K562 (cell line): ENCODE measurements around the gene CYB5B. TPM values are rescaled to one million over a fixed set of nuclear protein-coding genes. Genes with fewer than 3 reads are reported as not detected.

Source experiments
- DDX20 ChIP-seq: fragments of 450-650 bp; IDR thresholded peaks from 2 replicates; pipeline ENCODE4 v1.6.1; 2016; ENCODE audit warnings: missing genetic modification characterization, low read depth, mild to moderate bottlenecking, missing compliant biosample characterization, moderate library complexity
- FOXM1 ChIP-seq, 2 experiments: fragments of 450-650 bp in 1 of 2; sonication (generic) in 1 of 2; formaldehyde crosslinking in 1 of 2; IDR thresholded peaks; 2 replicates each; pipeline versions ENCODE4 v1.6.1 to v1.9.0; 2017 to 2022; ENCODE audit warnings: low read depth in 2 of 2, mild to moderate bottlenecking in 2 of 2, missing genetic modification reagents in 1 of 2, moderate library complexity in 1 of 2
- GABPA ChIP-seq: fragments of 200-800 bp; sonication (Bioruptor generic); conservative IDR thresholded peaks from 2 replicates; pipeline ENCODE4 v1.6.1; 2016; ENCODE audit warnings: low read depth, missing genetic modification characterization, missing compliant biosample characterization
- ID3 ChIP-seq, 2 experiments: fragments of 250-450 bp in 1 of 2; fragments of 450-650 bp in 1 of 2; sonication (Bioruptor Pico) in 1 of 2; IDR thresholded peaks; 2 replicates each; pipeline versions ENCODE4 v1.6.1 to v1.8.0; 2016 to 2021; ENCODE audit warnings: mild to moderate bottlenecking in 2 of 2, moderate library complexity in 2 of 2, missing compliant biosample characterization in 1 of 2, missing genetic modification characterization in 1 of 2
- JUND ChIP-seq, 2 experiments: IDR thresholded peaks; 2 replicates in 1 of 2; 3 replicates in 1 of 2; pipeline ENCODE4 v1.6.1; 2011; ENCODE audit warnings: borderline replicate concordance in 2 of 2, low read depth in 2 of 2, low read length in 2 of 2, improper control_type of control experiment in 1 of 2, missing biosample characterization in 1 of 2, missing genetic modification characterization in 1 of 2, missing genetic modification reagents in 1 of 2
- MAFG ChIP-seq: fragments of 450-650 bp; conservative IDR thresholded peaks from 2 replicates; pipeline ENCODE4 v1.6.1; 2016; ENCODE audit warnings: missing genetic modification characterization, missing compliant biosample characterization
- MTA3 ChIP-seq: fragments of 450-650 bp; formaldehyde crosslinking; IDR thresholded peaks from 2 replicates; pipeline ENCODE4 v1.6.1; 2017; ENCODE audit warnings: mild to moderate bottlenecking, borderline replicate concordance
- NFATC3 ChIP-seq: fragments of 450-650 bp; IDR thresholded peaks from 2 replicates; pipeline ENCODE4 v1.6.1; 2017; ENCODE audit warnings: mild to moderate bottlenecking
- NR3C1 ChIP-seq: sonication (generic); formaldehyde crosslinking; IDR thresholded peaks from 2 replicates; pipeline ENCODE4 v1.8.1; 2022; ENCODE audit warnings: missing genetic modification reagents
- PHB ChIP-seq: fragments of 250-450 bp; sonication (Bioruptor Pico); IDR thresholded peaks from 2 replicates; pipeline ENCODE4 v1.5.0; 2021
- POLR3A ChIP-seq: IDR thresholded peaks from 2 replicates; pipeline ENCODE4 v1.6.1; 2011; ENCODE audit warnings: borderline replicate concordance, mild to moderate bottlenecking, moderate library complexity; ENCODE audit not compliant: insufficient read length, insufficient read depth; ENCODE audit errors: extremely low read depth
- TBL1XR1 ChIP-seq, 2 experiments: IDR thresholded peaks; 2 replicates each; pipeline ENCODE4 v1.6.1; 2012; ENCODE audit warnings: improper control_type of control experiment in 2 of 2, low read length in 2 of 2, mild to moderate bottlenecking in 1 of 2
- TBP ChIP-seq: optimal IDR thresholded peaks from 2 replicates; pipeline ENCODE3; 2011; ENCODE audit warnings: low read depth, low read length, improper control_type of control experiment
- TEAD1 ChIP-seq, 2 experiments: fragments of 450-650 bp in 1 of 2; sonication (generic) in 1 of 2; formaldehyde crosslinking; IDR thresholded peaks; 2 replicates each; pipeline versions ENCODE4 v1.4.0 to v1.8.0; 2020 to 2022; ENCODE audit warnings: mild to moderate bottlenecking in 2 of 2, missing genetic modification reagents in 1 of 2
- THRAP3 ChIP-seq: fragments of 450-650 bp; IDR thresholded peaks from 2 replicates; pipeline ENCODE4 v1.6.1; 2016; ENCODE audit warnings: mild to moderate bottlenecking, inconsistent platforms, borderline replicate concordance
- TRIM28 ChIP-seq: fragments of 450-650 bp; IDR thresholded peaks from 2 replicates; pipeline ENCODE4 v1.6.1; 2017
- ZKSCAN8 ChIP-seq: fragments of 200-800 bp; sonication (Bioruptor generic); IDR thresholded peaks from 2 replicates; pipeline ENCODE4 v1.6.1; 2016; ENCODE audit warnings: missing genetic modification characterization, missing compliant biosample characterization
- ZNF79 ChIP-seq: fragments of 250-450 bp; sonication (Bioruptor Pico); IDR thresholded peaks from 2 replicates; pipeline ENCODE4 v1.4.0; 2020; ENCODE audit warnings: low read depth, mild to moderate bottlenecking, moderate library complexity
- polyA plus RNA-seq, 8 experiments: library from polyadenylated mRNA; depleted of rRNA in 4 of 8; stranded (reverse) in 5 of 8; unstranded in 3 of 8; fragments of >200 nt; fragmentation: Nextera tagmentation in 2 of 8; fragmentation: Illumina TruSeq in 1 of 8; extraction: Ambion mirVana in 2 of 8; extraction: Trizol in 1 of 8; gene quantifications; 2 replicates each; pipeline versions ENCODE4 v1.2.1 to v1.2.3, GENCODE V29; 2011 to 2014; ENCODE audit warnings: inconsistent platforms in 1 of 8, missing spikeins in 1 of 8
- total RNA-seq, 7 experiments: library from RNA; depleted of rRNA in 6 of 7; stranded (reverse); fragments of >200 nt in 6 of 7; fragmentation: Illumina TruSeq in 2 of 7; extraction: Trizol in 2 of 7; gene quantifications; 2 replicates each; pipeline versions ENCODE4 v1.2.1 to v1.2.3, GENCODE V29; 2011 to 2021; ENCODE audit warnings: low replicate concordance in 1 of 7
- TF ChIP-seq, protein P1 (sequence below), 3 experiments: fragments of 200-800 bp in 1 of 3; sonication (Bioruptor generic) in 1 of 3; sonication (generic) in 1 of 3; formaldehyde crosslinking in 1 of 3; IDR thresholded peaks; 2 replicates each; pipeline versions ENCODE4 v1.6.1 to v1.8.0; 2016 to 2022; ENCODE audit warnings: mild to moderate bottlenecking in 2 of 3, missing compliant biosample characterization in 2 of 3, missing genetic modification characterization in 2 of 3, missing genetic modification reagents in 1 of 3
- TF ChIP-seq, protein P2 (sequence below): fragments of 200-800 bp; sonication (Bioruptor generic); IDR thresholded peaks from 2 replicates; pipeline ENCODE4 v1.6.1; 2017; ENCODE audit warnings: missing genetic modification characterization, missing compliant biosample characterization
- TF ChIP-seq, protein P3 (sequence below): fragments of 200-800 bp; sonication (Bioruptor generic); IDR thresholded peaks from 2 replicates; pipeline ENCODE4 v1.6.1; 2017; ENCODE audit warnings: missing genetic modification characterization, missing compliant biosample characterization

The CYB5B gene
- total and polyA plus RNA-seq, 9 of the 15 experiments (the other 6 are each of a cell fraction or from before 2014, with no cell fraction given), result 29.9 to 274 (median 136) TPM

DNA sequence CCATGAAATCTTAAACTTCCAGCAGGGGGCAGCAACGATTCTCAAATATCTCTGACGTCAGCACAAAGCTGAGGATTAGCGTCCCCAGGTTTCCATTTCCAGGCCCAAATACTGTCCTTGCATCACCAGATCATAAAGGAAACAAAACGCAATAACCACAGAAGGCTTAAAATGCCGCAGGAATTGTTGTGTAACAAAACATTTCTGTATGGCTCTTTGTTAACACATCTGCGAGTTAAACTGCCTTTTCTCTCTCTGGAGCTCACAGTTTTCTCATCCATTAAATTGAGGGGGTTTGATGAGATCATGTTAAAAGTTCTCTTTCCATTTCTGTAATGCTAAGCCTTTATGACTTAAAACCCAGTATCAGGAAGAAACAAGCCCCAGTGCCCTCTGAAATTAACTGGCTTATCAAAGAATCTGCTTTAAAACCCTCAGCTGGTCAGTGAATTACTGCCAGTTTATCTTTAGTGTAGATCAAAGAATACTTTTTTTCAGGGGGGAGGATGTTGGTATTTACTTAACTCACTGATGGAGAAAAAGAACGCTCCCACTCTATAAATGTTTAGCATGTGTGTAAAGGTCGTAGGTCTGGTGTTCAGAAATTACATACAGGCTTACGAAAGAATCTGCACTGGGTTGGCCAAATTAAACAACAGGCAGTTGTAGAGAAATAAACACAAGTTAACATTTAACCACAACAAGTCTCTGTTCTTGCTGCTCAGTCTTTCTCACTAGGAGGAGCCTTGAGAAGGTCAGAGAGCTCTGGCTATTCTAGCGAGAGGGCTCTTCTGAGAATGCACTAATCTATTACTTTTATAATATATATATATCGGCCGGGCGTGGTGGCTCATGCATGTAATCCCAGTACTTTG lies 28.0 kb upstream of the CYB5B start (continued):
- TF ChIP-seq ID3 (CRISPR knock-in tag; IDR thresholded peaks at IDR 0.05) (no peak), ID3 (tag; IDR thresholded peaks at IDR 0.05) (peak; percentile 27; the same call in 1 of the 2 replicates), JUND (IDR thresholded peaks at IDR 0.05; ENCODE audit: borderline replicate concordance, low read depth, low read length) (peak; percentile 76; the same call in 1 of the 2 replicates), JUND (tag; IDR thresholded peaks at IDR 0.05; ENCODE audit: borderline replicate concordance, low read depth, low read length) (peak; percentile 68), ZKSCAN8 (CRISPR knock-in tag) (no peak), MTA3 (0 out of 2 replicates have a peak, but pooled peaks have one; percentile 21), THRAP3 (no peak), TEAD1 (CRISPR knock-in tag; IDR thresholded peaks at IDR 0.05) (peak in 1 of 2 experiments; percentile 63; a peak in 2 of 4 replicates), PHB (CRISPR knock-in tag) (no peak), TBL1XR1 (IDR thresholded peaks at IDR 0.05; ENCODE audit: low read length in 2 of 2) (0 out of 4 replicates have a peak, but pooled peaks of 1 of the 2 experiments have one; percentile 6), ZNF79 (no peak), NFATC3 (peak; percentile 72; the same call in 1 of the 2 replicates), TRIM28 (no peak), POLR3A (no peak), MAFG (tag) (peak; percentile 94), DDX20 (no peak), TBP (no peak), FOXM1 (IDR thresholded peaks at IDR 0.05; ENCODE audit: low read depth) (no peak), FOXM1 (CRISPR knock-in tag; IDR thresholded peaks at IDR 0.05; ENCODE audit: low read depth) (no peak), NR3C1 (CRISPR knock-in tag) (no peak), GABPA (tag) (no peak)
- TF ChIP-seq, protein P1, sequence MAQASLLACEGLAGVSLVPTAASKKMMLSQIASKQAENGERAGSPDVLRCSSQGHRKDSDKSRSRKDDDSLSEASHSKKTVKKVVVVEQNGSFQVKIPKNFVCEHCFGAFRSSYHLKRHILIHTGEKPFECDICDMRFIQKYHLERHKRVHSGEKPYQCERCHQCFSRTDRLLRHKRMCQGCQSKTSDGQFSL (CRISPR knock-in tag; IDR thresholded peaks at IDR 0.05), result no peak
- TF ChIP-seq, protein P1 (tag; IDR thresholded peaks at IDR 0.05), result no peak
- TF ChIP-seq, protein P2, sequence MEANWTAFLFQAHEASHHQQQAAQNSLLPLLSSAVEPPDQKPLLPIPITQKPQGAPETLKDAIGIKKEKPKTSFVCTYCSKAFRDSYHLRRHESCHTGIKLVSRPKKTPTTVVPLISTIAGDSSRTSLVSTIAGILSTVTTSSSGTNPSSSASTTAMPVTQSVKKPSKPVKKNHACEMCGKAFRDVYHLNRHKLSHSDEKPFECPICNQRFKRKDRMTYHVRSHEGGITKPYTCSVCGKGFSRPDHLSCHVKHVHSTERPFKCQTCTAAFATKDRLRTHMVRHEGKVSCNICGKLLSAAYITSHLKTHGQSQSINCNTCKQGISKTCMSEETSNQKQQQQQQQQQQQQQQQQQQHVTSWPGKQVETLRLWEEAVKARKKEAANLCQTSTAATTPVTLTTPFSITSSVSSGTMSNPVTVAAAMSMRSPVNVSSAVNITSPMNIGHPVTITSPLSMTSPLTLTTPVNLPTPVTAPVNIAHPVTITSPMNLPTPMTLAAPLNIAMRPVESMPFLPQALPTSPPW (CRISPR knock-in tag), result peak; percentile 62; the same call in 1 of the 2 replicates
- TF ChIP-seq, protein P3, sequence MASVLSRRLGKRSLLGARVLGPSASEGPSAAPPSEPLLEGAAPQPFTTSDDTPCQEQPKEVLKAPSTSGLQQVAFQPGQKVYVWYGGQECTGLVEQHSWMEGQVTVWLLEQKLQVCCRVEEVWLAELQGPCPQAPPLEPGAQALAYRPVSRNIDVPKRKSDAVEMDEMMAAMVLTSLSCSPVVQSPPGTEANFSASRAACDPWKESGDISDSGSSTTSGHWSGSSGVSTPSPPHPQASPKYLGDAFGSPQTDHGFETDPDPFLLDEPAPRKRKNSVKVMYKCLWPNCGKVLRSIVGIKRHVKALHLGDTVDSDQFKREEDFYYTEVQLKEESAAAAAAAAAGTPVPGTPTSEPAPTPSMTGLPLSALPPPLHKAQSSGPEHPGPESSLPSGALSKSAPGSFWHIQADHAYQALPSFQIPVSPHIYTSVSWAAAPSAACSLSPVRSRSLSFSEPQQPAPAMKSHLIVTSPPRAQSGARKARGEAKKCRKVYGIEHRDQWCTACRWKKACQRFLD, result peak; percentile 21; the same call in 1 of the 2 replicates
